HepG2 (cell line): ENCODE measurements around the gene RAP2A. TPM values are rescaled to one million over a fixed set of nuclear protein-coding genes. Genes with fewer than 3 reads are reported as not detected.

ENCODE experiments used
- ASH2L ChIP-seq: fragments of 300-600, 200-600 bp; sonication (generic); IDR thresholded peaks from 2 replicates; pipeline ENCODE4 v1.7.0; 2017; ENCODE audit warnings: low read depth, mild to moderate bottlenecking, moderate library complexity, mixed read lengths, low read length; ENCODE audit not compliant: insufficient read length
- BORCS8-MEF2B ChIP-seq: sonication (generic); formaldehyde crosslinking; IDR thresholded peaks from 2 replicates; pipeline ENCODE4 v1.8.0; 2022; ENCODE audit warnings: mild to moderate bottlenecking, missing genetic modification reagents
- ISX ChIP-seq: sonication (generic); formaldehyde crosslinking; conservative IDR thresholded peaks from 2 replicates; pipeline ENCODE4 v1.5.0; 2020; ENCODE audit warnings: missing genetic modification reagents
- KDM2A ChIP-seq: sonication (generic); formaldehyde crosslinking; IDR thresholded peaks from 2 replicates; pipeline ENCODE4 v1.4.0; 2020; ENCODE audit warnings: low read depth, missing genetic modification reagents, borderline replicate concordance
- MNT ChIP-seq: fragments of 450-650 bp; IDR thresholded peaks from 2 replicates; pipeline ENCODE4 v1.6.1; 2016
- MXD3 ChIP-seq: IDR thresholded peaks from 2 replicates; pipeline ENCODE4 v1.6.1; 2016; ENCODE audit warnings: mild to moderate bottlenecking, missing biosample characterization, missing genetic modification reagents
- NR3C1 ChIP-seq: sonication (generic); formaldehyde crosslinking; IDR thresholded peaks from 2 replicates; pipeline ENCODE4 v1.4.0; 2020; ENCODE audit warnings: missing genetic modification reagents
- PAWR ChIP-seq: sonication (generic); formaldehyde crosslinking; IDR thresholded peaks from 2 replicates; pipeline ENCODE4 v1.4.0; 2020; ENCODE audit warnings: missing genetic modification reagents, mild to moderate bottlenecking, borderline replicate concordance
- PLRG1 ChIP-seq: fragments of 450-650 bp; conservative IDR thresholded peaks from 2 replicates; pipeline ENCODE4 v1.6.1; 2016
- RELA ChIP-seq: sonication (generic); formaldehyde crosslinking; IDR thresholded peaks from 2 replicates; pipeline ENCODE4 v1.4.0; 2020; ENCODE audit warnings: missing genetic modification reagents
- SIN3B ChIP-seq: fragments of 150-350 bp; IDR thresholded peaks from 2 replicates; pipeline ENCODE4 v1.6.1; 2014; ENCODE audit warnings: low read length
- SMAD1 ChIP-seq: sonication (generic); formaldehyde crosslinking; IDR thresholded peaks from 2 replicates; pipeline ENCODE4 v1.4.0; 2020; ENCODE audit warnings: missing genetic modification reagents, low read depth, mild to moderate bottlenecking, borderline replicate concordance
- SOX13 ChIP-seq, 3 experiments: fragments of 450-650 bp in 1 of 3; sonication (generic) in 1 of 3; formaldehyde crosslinking in 1 of 3; IDR thresholded peaks in 2 of 3; conservative IDR thresholded peaks in 1 of 3; 2 replicates each; pipeline versions ENCODE4 v1.5.0 to v1.6.1; 2016 to 2020; ENCODE audit warnings: antibody characterized with exemption in 1 of 3, mild to moderate bottlenecking in 1 of 3, missing compliant biosample characterization in 1 of 3, missing genetic modification reagents in 1 of 3, moderate library complexity in 1 of 3
- SUZ12 ChIP-seq: fragments of 150-350 bp; IDR thresholded peaks from 2 replicates; pipeline ENCODE4 v1.6.1; 2014; ENCODE audit warnings: low read depth, low read length
- TFDP1 ChIP-seq: IDR thresholded peaks from 2 replicates; pipeline ENCODE4 v1.6.1; 2016; ENCODE audit warnings: missing compliant biosample characterization, missing genetic modification reagents, borderline replicate concordance
- ZBTB14 ChIP-seq: sonication (generic); formaldehyde crosslinking; IDR thresholded peaks from 2 replicates; pipeline ENCODE4 v1.4.0; 2020; ENCODE audit warnings: missing genetic modification reagents
- ZMYM4 ChIP-seq: sonication (generic); formaldehyde crosslinking; IDR thresholded peaks from 2 replicates; pipeline ENCODE4 v1.8.1; 2023; ENCODE audit warnings: mild to moderate bottlenecking, missing genetic modification reagents
- ZNF20 ChIP-seq: sonication (generic); formaldehyde crosslinking; IDR thresholded peaks from 2 replicates; pipeline ENCODE4 v1.4.0; 2020; ENCODE audit warnings: mild to moderate bottlenecking, moderate library complexity, missing genetic modification reagents
- ZNF235 ChIP-seq: sonication (generic); formaldehyde crosslinking; IDR thresholded peaks from 2 replicates; pipeline ENCODE4 v1.8.1; 2023; ENCODE audit warnings: mild to moderate bottlenecking, missing genetic modification reagents, borderline replicate concordance
- ZNF30 ChIP-seq: sonication (generic); formaldehyde crosslinking; IDR thresholded peaks from 2 replicates; pipeline ENCODE4 v1.5.0; 2020; ENCODE audit warnings: mild to moderate bottlenecking, missing genetic modification reagents
- ZNF383 ChIP-seq: sonication (generic); formaldehyde crosslinking; IDR thresholded peaks from 2 replicates; pipeline ENCODE4 v1.4.0; 2020; ENCODE audit warnings: missing genetic modification reagents, mild to moderate bottlenecking, borderline replicate concordance
- ZNF547 ChIP-seq: sonication (generic); formaldehyde crosslinking; IDR thresholded peaks from 2 replicates; pipeline ENCODE4 v1.5.1; 2020; ENCODE audit warnings: mild to moderate bottlenecking, missing genetic modification reagents
- ZNF564 ChIP-seq: sonication (generic); formaldehyde crosslinking; IDR thresholded peaks from 2 replicates; pipeline ENCODE4 v1.8.1; 2023; ENCODE audit warnings: mild to moderate bottlenecking, missing genetic modification reagents
- ZNF567 ChIP-seq: sonication (generic); formaldehyde crosslinking; IDR thresholded peaks from 2 replicates; pipeline ENCODE4 v1.8.1; 2023; ENCODE audit warnings: mild to moderate bottlenecking, missing genetic modification reagents, borderline replicate concordance
- ZNF773 ChIP-seq: sonication (generic); formaldehyde crosslinking; IDR thresholded peaks from 2 replicates; pipeline ENCODE4 v1.4.0; 2020; ENCODE audit warnings: missing genetic modification reagents, borderline replicate concordance
- ZNF792 ChIP-seq: IDR thresholded peaks from 2 replicates; pipeline ENCODE4 v1.6.1; 2016
- polyA plus RNA-seq, 8 experiments: library from polyadenylated mRNA; depleted of rRNA in 3 of 8; stranded (reverse) in 7 of 8; unstranded in 1 of 8; fragments of >200 nt; fragmentation: Illumina TruSeq in 4 of 8; extraction: Trizol in 4 of 8; gene quantifications; 2 replicates each; pipeline versions ENCODE4 v1.2.1 to v1.2.3, GENCODE V29; 2011 to 2016; ENCODE audit warnings: low read depth in 4 of 8, missing spikeins in 1 of 8, mixed read lengths in 1 of 8; ENCODE audit not compliant: insufficient read depth in 1 of 8
- total RNA-seq, 5 experiments: library from RNA; depleted of rRNA; stranded (reverse); fragments of >200 nt; fragmentation: Illumina TruSeq; extraction: Trizol; gene quantifications; 2 replicates each; pipeline ENCODE4 v1.2.3, GENCODE V29; 2016; ENCODE audit warnings: low read depth in 1 of 5

Gene RAP2A
- total and polyA plus RNA-seq, 2 of the 13 experiments (the other 11 are each of a cell fraction or from before 2014, with no cell fraction given), result 9.9 to 23.1 TPM

- peak; percentile 4 for TF ChIP-seq ASH2L
- no peak for TF ChIP-seq ZNF235
- TF ChIP-seq SMAD1 (CRISPR knock-in tag), result no peak
- TF ChIP-seq MNT, result no peak
- no peak for TF ChIP-seq ZNF564 (CRISPR knock-in tag)
- TF ChIP-seq PLRG1, result no peak
- no peak for TF ChIP-seq SUZ12
- TF ChIP-seq ZNF567 (CRISPR knock-in tag), result 0 out of 2 replicates have a peak, but pooled peaks have one; percentile 2
- TF ChIP-seq NR3C1 (CRISPR knock-in tag), result no peak
- TF ChIP-seq ZNF30 (CRISPR knock-in tag), result no peak
- TF ChIP-seq ZMYM4, result no peak
- TF ChIP-seq ZNF547 (CRISPR knock-in tag), result no peak
- TF ChIP-seq BORCS8-MEF2B (CRISPR knock-in tag), result peak; percentile 82; the same call in 1 of the 2 replicates
- no peak for TF ChIP-seq ISX (CRISPR knock-in tag)
- TF ChIP-seq ZNF20 (CRISPR knock-in tag), result no peak
- TF ChIP-seq ZNF773, result no peak
- TF ChIP-seq ZBTB14, result peak; percentile 53; the same call in 1 of the 2 replicates
- no peak for TF ChIP-seq SOX13 (IDR thresholded peaks at IDR 0.05)
- TF ChIP-seq SOX13 (CRISPR knock-in tag; conservative IDR thresholded peaks at IDR 0.05 in 1 of 2, IDR thresholded peaks at IDR 0.05 in 1 of 2), result no peak
- TF ChIP-seq ZNF792 (CRISPR knock-in tag), result no peak
- TF ChIP-seq MXD3 (CRISPR knock-in tag), result no peak
- peak; percentile 30; the same call in 1 of the 2 replicates for TF ChIP-seq KDM2A
- TF ChIP-seq RELA (CRISPR knock-in tag), result no peak
- TF ChIP-seq TFDP1, result peak; percentile 77
- TF ChIP-seq PAWR (CRISPR knock-in tag), result no peak
- no peak for TF ChIP-seq ZNF383
- 0 out of 2 replicates have a peak, but pooled peaks have one; percentile 43 for TF ChIP-seq SIN3B
These were observed at the start of gene RAP2A (continued) for GRCh38 chr13:97433727-97434396.
